ENCODE data around the gene IL26. TPM values are rescaled to one million over a fixed set of nuclear protein-coding genes. Genes with fewer than 3 reads are reported as not detected.

IL26 gene
- total and polyA plus RNA-seq, 5 donors from 2014 or later: 0.17 to 0.71 TPM; not detected in 3

DNA sequence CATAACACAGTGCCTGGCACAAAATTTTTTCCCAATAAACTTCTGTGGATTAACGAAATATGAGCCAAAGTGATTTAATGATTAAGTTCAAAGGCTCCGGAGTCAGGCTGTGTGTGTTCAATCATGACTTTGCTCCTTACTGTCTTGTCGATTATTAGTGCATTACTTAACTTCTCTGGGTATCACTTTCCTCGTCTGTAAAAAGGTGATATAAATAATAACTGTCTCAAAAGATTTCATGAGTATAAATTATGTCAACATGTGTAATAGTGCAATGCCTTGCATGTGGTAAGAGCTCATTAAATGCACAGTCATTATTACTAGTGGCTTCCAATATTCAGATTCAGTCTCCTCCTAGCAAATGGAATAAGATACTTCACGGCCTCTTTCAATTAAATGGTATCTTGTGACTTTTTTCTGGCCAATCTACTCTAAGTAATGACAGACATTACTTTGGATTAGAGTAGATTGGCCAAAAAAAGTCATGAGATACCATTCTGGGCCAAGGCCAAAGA is 59.2 kb downstream of the IL26 start:
- no peaks in the 10 kb centered on the region for H3K9me3 Mint-ChIP-seq
- H3K36me3 Mint-ChIP-seq: no peaks in the 10 kb centered on the region
- Histone ChIP-seq H3K4me1 (ENCODE audit: control insufficient read depth, insufficient read depth, low read length, poor library complexity, severe bottlenecking) (no peaks in the 10 kb centered on the region), H3K4me3 (ENCODE audit: low read depth, low read length) (no peak overlapping the region), H3K9me3 (ENCODE audit: control insufficient read depth in 2 of 2, low read length in 2 of 2) (no peaks in the 10 kb centered on the region), H3K36me3 (ENCODE audit: control insufficient read depth, insufficient read depth, low read length) (no peaks in the 10 kb centered on the region), H3K27ac (ENCODE audit: insufficient read depth, low read length, poor library complexity, severe bottlenecking) (no peak overlapping the region), H3K27me3 (ENCODE audit: control insufficient read depth, insufficient read depth, low read length) (peaks cover 4% of the 10 kb centered on the region)
- DNase-seq (no peak), ATAC-seq (ENCODE audit: low read depth in 2 of 2) (no peak)
- peaks cover 5% of the 10 kb centered on the region for H3K27me3 Mint-ChIP-seq
- H3K27ac Mint-ChIP-seq: no peak overlapping the region
- H3K4me1 Mint-ChIP-seq: no peaks in the 10 kb centered on the region
- no peak overlapping the region for H3K4me3 Mint-ChIP-seq

DNA sequence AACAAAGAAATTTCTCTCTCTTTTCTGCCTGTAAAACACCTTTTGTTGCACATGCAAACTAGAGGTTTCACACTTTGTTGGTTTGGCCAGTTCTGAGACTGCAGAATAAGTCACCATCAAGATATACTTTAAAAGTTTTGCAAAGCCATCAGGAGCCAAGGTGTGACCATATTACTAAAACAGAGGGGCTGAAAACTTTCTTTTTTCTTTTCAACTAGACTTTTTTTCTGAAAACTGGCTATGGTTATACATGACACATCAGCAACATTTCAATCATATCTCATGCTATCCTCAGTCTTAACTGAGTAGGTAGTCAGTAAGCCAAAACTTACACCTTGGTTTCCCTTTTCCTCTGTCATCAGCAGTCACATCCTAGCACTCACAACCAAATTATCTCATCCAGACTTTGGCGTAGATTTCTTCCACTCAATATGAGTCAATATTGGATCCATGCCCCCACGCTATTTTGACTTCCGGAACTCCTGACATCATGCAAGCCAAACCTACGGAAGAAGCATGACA is 62.0 kb downstream of the IL26 start:
- Mint-ChIP-seq H3K9me3 (no peaks in the 10 kb centered on the region), H3K27ac (no peak overlapping the region), H3K4me1 (peaks cover 0 to 13% (median 3%) of the 10 kb centered on the region in 4 donors), H3K27me3 (peaks cover 5% of the 10 kb centered on the region), H3K4me3 (no peak overlapping the region), H3K36me3 (no peaks in the 10 kb centered on the region)
- H3K9me3 ChIP-seq (ENCODE audit: control insufficient read depth in 2 of 2, low read length in 2 of 2): no peaks in the 10 kb centered on the region
- H3K4me1 ChIP-seq (ENCODE audit: control insufficient read depth, insufficient read depth, low read length, poor library complexity, severe bottlenecking): no peaks in the 10 kb centered on the region
- no peak overlapping the region for H3K27ac ChIP-seq (ENCODE audit: insufficient read depth, low read length, poor library complexity, severe bottlenecking)
- ATAC-seq (ENCODE audit: low read depth in 2 of 2) (no peak), DNase-seq (no peak)
- no peaks in the 10 kb centered on the region for H3K36me3 ChIP-seq (ENCODE audit: control insufficient read depth, insufficient read depth, low read length)
- H3K4me3 ChIP-seq (ENCODE audit: low read depth, low read length): no peak overlapping the region
- H3K27me3 ChIP-seq (ENCODE audit: control insufficient read depth, insufficient read depth, low read length): peaks cover 4% of the 10 kb centered on the region

- no peak overlapping the region for H3K4me3 Mint-ChIP-seq
- Histone ChIP-seq H3K9me3 (ENCODE audit: control insufficient read depth in 2 of 2, low read length in 2 of 2) (no peaks in the 10 kb centered on the region), H3K4me3 (ENCODE audit: low read depth, low read length) (no peak overlapping the region), H3K27ac (ENCODE audit: insufficient read depth, low read length, poor library complexity, severe bottlenecking) (no peak overlapping the region), H3K27me3 (ENCODE audit: control insufficient read depth, insufficient read depth, low read length) (peaks cover 4% of the 10 kb centered on the region), H3K36me3 (ENCODE audit: control insufficient read depth, insufficient read depth, low read length) (no peaks in the 10 kb centered on the region), H3K4me1 (ENCODE audit: control insufficient read depth, insufficient read depth, low read length, poor library complexity, severe bottlenecking) (no peaks in the 10 kb centered on the region)
- DNase-seq (no peak), ATAC-seq (ENCODE audit: low read depth in 2 of 2) (no peak)
- no peaks in the 10 kb centered on the region for H3K36me3 Mint-ChIP-seq
- peaks cover 0 to 18% (median 8%) of the 10 kb centered on the region in 4 donors for H3K4me1 Mint-ChIP-seq
- H3K9me3 Mint-ChIP-seq: no peaks in the 10 kb centered on the region
- no peaks in the 10 kb centered on the region for H3K27me3 Mint-ChIP-seq
- H3K27ac Mint-ChIP-seq: no peak overlapping the region
Measured at GRCh38 chr12:68162374-68162773, 63.2 kb downstream of the IL26 start.

DNA sequence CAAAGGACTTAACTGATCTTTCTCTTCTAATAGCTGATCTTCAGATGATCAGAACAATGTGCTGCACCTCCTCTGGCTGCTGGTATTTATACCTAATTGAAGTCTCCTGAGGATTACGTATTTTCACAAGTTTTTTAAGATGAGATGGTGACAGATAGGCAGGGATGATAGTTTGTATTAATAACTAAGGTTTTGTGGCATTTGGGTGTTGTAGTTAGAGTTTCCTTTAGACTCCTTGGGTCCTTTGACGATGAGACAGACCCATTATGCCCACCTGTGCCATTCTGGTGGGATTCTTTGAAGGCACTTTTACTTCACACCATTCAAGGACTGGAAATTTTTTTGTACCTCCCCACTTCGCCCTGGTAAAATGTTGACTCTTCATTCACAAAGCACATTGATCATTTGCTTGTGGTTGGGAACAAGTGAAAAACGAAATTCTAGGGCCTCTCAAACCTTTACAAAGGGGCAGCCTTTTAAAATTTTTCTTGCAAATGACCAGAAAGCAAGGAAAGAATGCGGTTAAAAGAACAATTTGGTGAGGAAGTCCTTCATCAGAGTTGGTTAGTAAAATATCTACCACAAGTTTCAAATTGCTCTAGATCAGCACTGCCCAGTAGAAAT is 65.8 kb downstream of the IL26 start, which contains the start of gene IFNG:
IFNG (minus strand) TSS at position 60 of the 624 bp plus-strand sequence. CDS start 125 bp downstream, outside the sequence.
- peak within 1 kb of the TSS; percentile 21 for H3K4me3 ChIP-seq (ENCODE audit: low read depth, low read length)
- peak within 1 kb of the TSS; percentile 34 for H3K27ac ChIP-seq (ENCODE audit: insufficient read depth, low read length, poor library complexity, severe bottlenecking)
- DNase-seq: peak in 1 of 3 donors; percentile 13
- peak in 1 of 2 donors; percentile 20 for ATAC-seq (ENCODE audit: low read depth in 2 of 2)
- no peaks in the 10 kb centered on the region for H3K9me3 ChIP-seq (ENCODE audit: control insufficient read depth in 2 of 2, low read length in 2 of 2)
- no peaks in the 10 kb centered on the region for H3K27me3 Mint-ChIP-seq
- H3K27me3 ChIP-seq (ENCODE audit: control insufficient read depth, insufficient read depth, low read length): peaks cover 4% of the 10 kb centered on the region
- peaks cover 0 to 18% (median 9%) of the 10 kb centered on the region in 4 donors for H3K4me1 Mint-ChIP-seq
- H3K9me3 Mint-ChIP-seq: no peaks in the 10 kb centered on the region
- H3K36me3 Mint-ChIP-seq: no peaks in the 10 kb centered on the region
- H3K4me3 Mint-ChIP-seq: peak within 1 kb of the TSS in 1 of 4 donors; percentile 47
- H3K27ac Mint-ChIP-seq: no peak within 1 kb of the TSS
- no peaks in the 10 kb centered on the region for H3K36me3 ChIP-seq (ENCODE audit: control insufficient read depth, insufficient read depth, low read length)
- no peaks in the 10 kb centered on the region for H3K4me1 ChIP-seq (ENCODE audit: control insufficient read depth, insufficient read depth, low read length, poor library complexity, severe bottlenecking)

- Histone ChIP-seq H3K9me3 (ENCODE audit: control insufficient read depth in 2 of 2, low read length in 2 of 2) (no peaks in the 10 kb centered on the region), H3K27me3 (ENCODE audit: control insufficient read depth, insufficient read depth, low read length) (no peaks in the 10 kb centered on the region), H3K36me3 (ENCODE audit: control insufficient read depth, insufficient read depth, low read length) (no peaks in the 10 kb centered on the region), H3K4me3 (ENCODE audit: low read depth, low read length) (no peak overlapping the region), H3K27ac (ENCODE audit: insufficient read depth, low read length, poor library complexity, severe bottlenecking) (no peak overlapping the region), H3K4me1 (ENCODE audit: control insufficient read depth, insufficient read depth, low read length, poor library complexity, severe bottlenecking) (no peaks in the 10 kb centered on the region)
- H3K4me1 Mint-ChIP-seq: peaks cover 0 to 18% (median 9%) of the 10 kb centered on the region in 4 donors
- H3K36me3 Mint-ChIP-seq: no peaks in the 10 kb centered on the region
- H3K4me3 Mint-ChIP-seq: no peak overlapping the region
- H3K27me3 Mint-ChIP-seq: no peaks in the 10 kb centered on the region
- ATAC-seq (ENCODE audit: low read depth in 2 of 2): no peak
- no peak overlapping the region for H3K27ac Mint-ChIP-seq
- H3K9me3 Mint-ChIP-seq: no peaks in the 10 kb centered on the region
- DNase-seq: peak in 2 of 3 donors; percentile 48 to 70
Measured at GRCh38 chr12:68158432-68158831, 67.2 kb downstream of the IL26 start.

DNA sequence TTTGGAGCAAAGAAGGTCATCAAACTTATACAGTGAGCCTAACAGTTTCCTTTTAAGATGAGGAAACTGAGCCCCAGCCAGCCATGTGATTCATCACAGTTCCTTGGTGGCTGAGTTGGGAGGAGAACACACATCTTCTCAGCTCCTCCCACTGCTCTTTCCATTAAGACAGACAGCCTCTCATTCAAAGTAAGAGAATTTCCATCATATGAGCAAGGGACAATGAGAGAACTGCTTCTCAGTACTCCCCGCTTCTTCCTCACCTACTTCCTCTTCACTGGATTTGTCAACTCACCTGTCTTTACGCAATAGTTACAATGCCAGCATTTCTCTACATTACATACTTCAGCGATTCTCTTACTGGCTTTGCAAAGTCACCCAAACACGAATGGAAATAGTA is 68.2 kb downstream of the IL26 start:
- no peaks in the 10 kb centered on the region for H3K36me3 Mint-ChIP-seq
- Histone ChIP-seq H3K4me1 (ENCODE audit: control insufficient read depth, insufficient read depth, low read length, poor library complexity, severe bottlenecking) (no peaks in the 10 kb centered on the region), H3K4me3 (ENCODE audit: low read depth, low read length) (no peak overlapping the region), H3K27ac (ENCODE audit: insufficient read depth, low read length, poor library complexity, severe bottlenecking) (no peak overlapping the region), H3K9me3 (ENCODE audit: control insufficient read depth in 2 of 2, low read length in 2 of 2) (no peaks in the 10 kb centered on the region), H3K36me3 (ENCODE audit: control insufficient read depth, insufficient read depth, low read length) (no peaks in the 10 kb centered on the region), H3K27me3 (ENCODE audit: control insufficient read depth, insufficient read depth, low read length) (no peaks in the 10 kb centered on the region)
- DNase-seq: no peak
- H3K27me3 Mint-ChIP-seq: no peaks in the 10 kb centered on the region
- no peak overlapping the region for H3K4me3 Mint-ChIP-seq
- no peak overlapping the region for H3K27ac Mint-ChIP-seq
- no peak for ATAC-seq (ENCODE audit: low read depth in 2 of 2)
- no peaks in the 10 kb centered on the region for H3K9me3 Mint-ChIP-seq
- peaks cover 0 to 18% (median 9%) of the 10 kb centered on the region in 4 donors for H3K4me1 Mint-ChIP-seq

GRCh38 chr12:68156636-68157035 is 69.0 kb downstream of the IL26 start:
- Histone ChIP-seq H3K36me3 (ENCODE audit: control insufficient read depth, insufficient read depth, low read length) (no peaks in the 10 kb centered on the region), H3K27ac (ENCODE audit: insufficient read depth, low read length, poor library complexity, severe bottlenecking) (no peak overlapping the region), H3K9me3 (ENCODE audit: control insufficient read depth in 2 of 2, low read length in 2 of 2) (no peaks in the 10 kb centered on the region), H3K4me3 (ENCODE audit: low read depth, low read length) (no peak overlapping the region), H3K4me1 (ENCODE audit: control insufficient read depth, insufficient read depth, low read length, poor library complexity, severe bottlenecking) (no peaks in the 10 kb centered on the region), H3K27me3 (ENCODE audit: control insufficient read depth, insufficient read depth, low read length) (no peaks in the 10 kb centered on the region)
- Mint-ChIP-seq H3K4me3 (no peak overlapping the region), H3K36me3 (no peaks in the 10 kb centered on the region), H3K27me3 (no peaks in the 10 kb centered on the region), H3K9me3 (no peaks in the 10 kb centered on the region), H3K4me1 (peaks cover 0 to 18% (median 9%) of the 10 kb centered on the region in 4 donors), H3K27ac (no peak overlapping the region)
- DNase-seq: no peak
- no peak for ATAC-seq (ENCODE audit: low read depth in 2 of 2)

GRCh38 chr12:68154779-68155178 is 70.8 kb downstream of the IL26 start:
- no peak for ATAC-seq (ENCODE audit: low read depth in 2 of 2)
- Mint-ChIP-seq H3K27ac (no peak overlapping the region), H3K27me3 (no peaks in the 10 kb centered on the region), H3K36me3 (no peaks in the 10 kb centered on the region), H3K4me3 (no peak overlapping the region), H3K4me1 (peaks cover 2 to 16% (median 9%) of the 10 kb centered on the region in 4 donors), H3K9me3 (no peaks in the 10 kb centered on the region)
- Histone ChIP-seq H3K27me3 (ENCODE audit: control insufficient read depth, insufficient read depth, low read length) (no peaks in the 10 kb centered on the region), H3K9me3 (ENCODE audit: control insufficient read depth in 2 of 2, low read length in 2 of 2) (no peaks in the 10 kb centered on the region), H3K36me3 (ENCODE audit: control insufficient read depth, insufficient read depth, low read length) (no peaks in the 10 kb centered on the region), H3K4me3 (ENCODE audit: low read depth, low read length) (no peak overlapping the region), H3K4me1 (ENCODE audit: control insufficient read depth, insufficient read depth, low read length, poor library complexity, severe bottlenecking) (no peaks in the 10 kb centered on the region), H3K27ac (ENCODE audit: insufficient read depth, low read length, poor library complexity, severe bottlenecking) (no peak overlapping the region)
- DNase-seq: no peak

All from CD4-positive, CD25-positive, alpha-beta regulatory T cell (primary cell).